Measurements from ENCODE around the gene DRC7. TPM values are rescaled to one million over a fixed set of nuclear protein-coding genes. Genes with fewer than 3 reads are reported as not detected.

Gene DRC7
- polyA plus RNA-seq, 1 of the 3 experiments (the other 2 are of a cell fraction) = 0.58 TPM

DNA sequence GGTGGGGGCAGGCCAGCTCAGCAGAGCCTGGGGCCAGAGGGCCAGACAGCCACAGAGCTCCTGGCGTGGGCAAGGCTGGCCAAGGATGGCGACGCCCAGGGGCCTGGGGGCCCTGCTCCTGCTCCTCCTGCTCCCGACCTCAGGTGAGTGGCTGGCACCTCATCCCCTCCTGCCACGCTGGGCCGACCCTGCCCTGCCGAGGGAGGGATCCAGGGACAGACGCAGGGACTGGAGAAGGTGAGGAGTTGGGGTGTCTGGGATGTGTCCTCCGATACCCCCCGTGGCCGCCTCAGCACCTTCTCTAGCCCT lies 26.4 kb upstream of the DRC7 start, which contains the start of gene ADGRG3:
Gene ADGRG3, plus strand, starts transcription at position 44 of the 309 bp plus-strand sequence. Its CDS starts 42 bp downstream, at position 86.
- DNase-seq = no peak
- ChIA-PET POLR2A (no interaction called here), CTCF (interaction anchor here (0.8 to 1.5 kb wide), 3 partner anchors 19 to 92 kb away, joined by 3 read pairs; no protein-coding TSS in a partner anchor)
- H3K9me2 ChIP-seq = no peaks in the 10 kb centered on the region
- H3K4me1 ChIP-seq (ENCODE audit: control insufficient read depth in 1 of 2, insufficient read depth in 2 of 2, low read depth in 1 of 2, low read length in 1 of 2) = peaks cover 0 to 11% of the 10 kb centered on the region in 2 experiments; a peak in 1 of 4 replicates
- peaks cover 7% of the 10 kb centered on the region; the same call in 1 of the 2 replicates for H3K27me3 ChIP-seq (ENCODE audit: insufficient read depth)
- TF ChIP-seq GATA2 (CRISPR knock-in tag; IDR thresholded peaks at IDR 0.05) = no peak
- no peak for TF ChIP-seq SMC3 (IDR thresholded peaks at IDR 0.05; ENCODE audit: low read depth, low read length)
- TF ChIP-seq, protein P1, sequence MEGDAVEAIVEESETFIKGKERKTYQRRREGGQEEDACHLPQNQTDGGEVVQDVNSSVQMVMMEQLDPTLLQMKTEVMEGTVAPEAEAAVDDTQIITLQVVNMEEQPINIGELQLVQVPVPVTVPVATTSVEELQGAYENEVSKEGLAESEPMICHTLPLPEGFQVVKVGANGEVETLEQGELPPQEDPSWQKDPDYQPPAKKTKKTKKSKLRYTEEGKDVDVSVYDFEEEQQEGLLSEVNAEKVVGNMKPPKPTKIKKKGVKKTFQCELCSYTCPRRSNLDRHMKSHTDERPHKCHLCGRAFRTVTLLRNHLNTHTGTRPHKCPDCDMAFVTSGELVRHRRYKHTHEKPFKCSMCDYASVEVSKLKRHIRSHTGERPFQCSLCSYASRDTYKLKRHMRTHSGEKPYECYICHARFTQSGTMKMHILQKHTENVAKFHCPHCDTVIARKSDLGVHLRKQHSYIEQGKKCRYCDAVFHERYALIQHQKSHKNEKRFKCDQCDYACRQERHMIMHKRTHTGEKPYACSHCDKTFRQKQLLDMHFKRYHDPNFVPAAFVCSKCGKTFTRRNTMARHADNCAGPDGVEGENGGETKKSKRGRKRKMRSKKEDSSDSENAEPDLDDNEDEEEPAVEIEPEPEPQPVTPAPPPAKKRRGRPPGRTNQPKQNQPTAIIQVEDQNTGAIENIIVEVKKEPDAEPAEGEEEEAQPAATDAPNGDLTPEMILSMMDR (IDR thresholded peaks at IDR 0.05) = no peak
- TF ChIP-seq FOXM1 (IDR thresholded peaks at IDR 0.05; ENCODE audit: low read depth) = no peak
- no peaks in the 10 kb centered on the region for H4K20me1 ChIP-seq (ENCODE audit: insufficient read depth)
- 50% methylated on average over 1 of the region's 11 CpGs for WGBS (ENCODE audit: low lambda C conversion rate)
- no peak within 1 kb of the TSS for H3K9ac ChIP-seq
- H3F3A ChIP-seq (replicated peaks; ENCODE audit: insufficient read depth) = no peaks in the 10 kb centered on the region
- no peak within 1 kb of the TSS for H2AFZ ChIP-seq (ENCODE audit: low read depth)
- H3K4me2 ChIP-seq = no peak within 1 kb of the TSS
- no peaks in the 10 kb centered on the region for H3K79me2 ChIP-seq (ENCODE audit: insufficient read depth)
- no peaks in the 10 kb centered on the region for H3K9me3 ChIP-seq
- no peaks in the 10 kb centered on the region for H3K36me3 ChIP-seq (replicated peaks in 1 of 2; ENCODE audit: control insufficient read depth in 1 of 2, insufficient read depth in 2 of 2, low read length in 1 of 2)
- H3K27ac ChIP-seq (ENCODE audit: low read depth in 2 of 2, low read length in 1 of 2) = no peak within 1 kb of the TSS
- no peak within 1 kb of the TSS for H3K4me3 ChIP-seq (ENCODE audit: low read depth in 2 of 2, low read length in 1 of 2)

DNA sequence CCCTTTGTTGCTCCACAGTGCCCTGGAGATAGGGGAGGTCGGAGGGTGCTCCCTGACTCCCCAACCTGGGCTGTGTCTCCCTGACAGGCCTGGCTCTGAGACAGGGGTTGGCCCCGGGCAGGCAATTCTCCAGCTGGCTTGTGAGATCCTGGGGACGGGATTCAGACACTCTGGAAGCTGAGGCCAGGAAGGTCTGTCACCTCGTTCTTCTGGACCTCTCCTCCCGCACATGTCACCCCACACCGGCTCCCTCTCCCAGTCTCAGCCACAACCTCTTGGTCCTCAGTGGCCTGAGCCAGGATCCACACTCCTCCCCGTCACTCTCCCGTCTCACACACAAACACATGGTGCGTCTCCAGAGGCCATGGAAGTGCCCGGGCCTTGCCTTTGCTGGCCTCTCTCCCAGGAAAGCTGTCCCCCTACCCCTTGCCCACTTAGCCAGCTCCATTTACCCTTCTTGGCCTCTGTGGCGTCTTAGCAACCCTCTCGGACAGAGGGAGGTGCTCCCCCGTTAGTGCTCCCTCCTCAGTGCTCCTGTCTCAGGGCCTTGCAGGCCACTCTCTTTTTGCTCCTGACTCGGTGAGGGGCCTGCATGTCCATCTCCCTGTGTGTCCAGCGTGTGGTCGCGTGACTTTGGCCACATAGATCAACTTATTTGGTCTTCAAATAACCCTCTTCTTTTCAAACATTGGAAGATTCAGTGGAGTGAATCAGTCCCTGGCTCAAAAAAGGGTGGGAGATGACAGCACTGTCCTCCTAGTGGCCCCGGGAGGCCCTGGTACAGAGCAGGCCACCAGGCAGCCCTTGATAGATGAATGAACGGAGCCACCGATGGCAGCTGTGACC lies 25.8 kb upstream of the DRC7 start:
- Histone ChIP-seq H3K27me3 (ENCODE audit: insufficient read depth) (peaks cover 7% of the 10 kb centered on the region; the same call in 1 of the 2 replicates), H4K20me1 (ENCODE audit: insufficient read depth) (no peaks in the 10 kb centered on the region), H3K36me3 (replicated peaks in 1 of 2; ENCODE audit: control insufficient read depth in 1 of 2, insufficient read depth in 2 of 2, low read length in 1 of 2) (no peaks in the 10 kb centered on the region), H3K4me2 (no peak overlapping the region), H3K79me2 (ENCODE audit: insufficient read depth) (no peaks in the 10 kb centered on the region), H3K4me3 (ENCODE audit: low read depth in 2 of 2, low read length in 1 of 2) (no peak overlapping the region), H3K4me1 (ENCODE audit: control insufficient read depth in 1 of 2, insufficient read depth in 2 of 2, low read depth in 1 of 2, low read length in 1 of 2) (peaks cover 0 to 11% of the 10 kb centered on the region in 2 experiments; a peak in 1 of 4 replicates), H3K9ac (no peak overlapping the region), H3K27ac (ENCODE audit: low read depth in 2 of 2, low read length in 1 of 2) (no peak overlapping the region), H3F3A (replicated peaks; ENCODE audit: insufficient read depth) (no peaks in the 10 kb centered on the region), H3K9me2 (no peaks in the 10 kb centered on the region), H2AFZ (ENCODE audit: low read depth) (no peak overlapping the region), H3K9me3 (no peaks in the 10 kb centered on the region)
- ChIA-PET POLR2A (no interaction called here), CTCF (interaction anchor here (1.5 kb wide), 1 partner anchor 93 kb away, joined by 3 read pairs; no protein-coding TSS in a partner anchor)
- DNase-seq = no peak
- TF ChIP-seq FOXM1 (IDR thresholded peaks at IDR 0.05; ENCODE audit: low read depth) (no peak), EZH2phosphoT487 (IDR thresholded peaks at IDR 0.05; ENCODE audit: borderline replicate concordance, low read depth) (no peak), GATA2 (CRISPR knock-in tag; IDR thresholded peaks at IDR 0.05) (no peak), MXI1 (IDR thresholded peaks at IDR 0.05; ENCODE audit: low read depth, low read length) (no peak), POLR2AphosphoS5 (IDR thresholded peaks at IDR 0.05; ENCODE audit: low read depth, low read length) (no peak)
- TF ChIP-seq, protein P2, sequence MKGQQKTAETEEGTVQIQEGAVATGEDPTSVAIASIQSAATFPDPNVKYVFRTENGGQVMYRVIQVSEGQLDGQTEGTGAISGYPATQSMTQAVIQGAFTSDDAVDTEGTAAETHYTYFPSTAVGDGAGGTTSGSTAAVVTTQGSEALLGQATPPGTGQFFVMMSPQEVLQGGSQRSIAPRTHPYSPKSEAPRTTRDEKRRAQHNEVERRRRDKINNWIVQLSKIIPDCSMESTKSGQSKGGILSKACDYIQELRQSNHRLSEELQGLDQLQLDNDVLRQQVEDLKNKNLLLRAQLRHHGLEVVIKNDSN (IDR thresholded peaks at IDR 0.05; ENCODE audit: borderline replicate concordance, low read depth) = no peak
- WGBS (ENCODE audit: low lambda C conversion rate) = 90% methylated on average over 20 of the region's 20 CpGs
